NK-92 (cell line): Measurements from ENCODE around the gene STOM.

Source experiments
- DNase-seq: peaks from one replicate; lab custom pipeline; 2025; ENCODE audit not compliant: unreplicated experiment; lab: John Stamatoyannopoulos, UW

STOM gene

GRCh38 chr9:121371495-121372061 is 1.5 kb upstream of the STOM start:
- DNase-seq = no peak

GRCh38 chr9:121368745-121369144 is 1.3 kb downstream of the STOM start:
- no peak for DNase-seq

GRCh38 chr9:121368138-121368522 is 1.9 kb downstream of the STOM start:
- no peak for DNase-seq

- no peak for DNase-seq
These were observed 2.5 kb downstream of the STOM start for GRCh38 chr9:121367306-121368137.

GRCh38 chr9:121366611-121367192 is 3.3 kb downstream of the STOM start:
- DNase-seq = no peak

- no peak for DNase-seq
These were observed 4.5 kb downstream of the STOM start for GRCh38 chr9:121365564-121365963.

GRCh38 chr9:121364886-121365285 is 5.2 kb downstream of the STOM start:
- DNase-seq = no peak

GRCh38 chr9:121364077-121364476 is 6.0 kb downstream of the STOM start:
- no peak for DNase-seq

GRCh38 chr9:121363622-121363961 is 6.5 kb downstream of the STOM start:
- no peak for DNase-seq

GRCh38 chr9:121362813-121363621 is 7.0 kb downstream of the STOM start:
- DNase-seq = no peak

GRCh38 chr9:121360601-121361374 is 9.3 kb downstream of the STOM start:
- DNase-seq = no peak

GRCh38 chr9:121359351-121360294 is 10.4 kb downstream of the STOM start:
- DNase-seq = no peak

- DNase-seq = no peak
These were observed 11.3 kb downstream of the STOM start for GRCh38 chr9:121358751-121359150.

GRCh38 chr9:121357011-121357410 is 13.0 kb downstream of the STOM start:
- DNase-seq = no peak

GRCh38 chr9:121354762-121355161 is 15.3 kb downstream of the STOM start:
- no peak for DNase-seq

GRCh38 chr9:121354141-121354540 is 15.9 kb downstream of the STOM start:
- no peak for DNase-seq

GRCh38 chr9:121353241-121354061 is 16.6 kb downstream of the STOM start:
- no peak for DNase-seq

GRCh38 chr9:121350993-121351561 is 19.0 kb downstream of the STOM start:
- no peak for DNase-seq

GRCh38 chr9:121350036-121350435 is 20.0 kb downstream of the STOM start:
- DNase-seq = no peak
